K562 treated with DMSO at 1 percent for 48 hours (cell line): ENCODE results near the gene SLC9B1. TPM values are rescaled to one million over a fixed set of nuclear protein-coding genes. Genes with fewer than 3 reads are reported as not detected.

Source experiments
- total RNA-seq: library from RNA; unstranded; fragments of 300-600 nt; gene quantifications from 2 replicates; pipeline ENCODE4 v1.2.3, GENCODE V29; 2022; ENCODE audit warnings: low replicate concordance; ENCODE audit errors: extremely low read depth

SLC9B1 gene
- total RNA-seq: not detected in 2 replicates

DNA sequence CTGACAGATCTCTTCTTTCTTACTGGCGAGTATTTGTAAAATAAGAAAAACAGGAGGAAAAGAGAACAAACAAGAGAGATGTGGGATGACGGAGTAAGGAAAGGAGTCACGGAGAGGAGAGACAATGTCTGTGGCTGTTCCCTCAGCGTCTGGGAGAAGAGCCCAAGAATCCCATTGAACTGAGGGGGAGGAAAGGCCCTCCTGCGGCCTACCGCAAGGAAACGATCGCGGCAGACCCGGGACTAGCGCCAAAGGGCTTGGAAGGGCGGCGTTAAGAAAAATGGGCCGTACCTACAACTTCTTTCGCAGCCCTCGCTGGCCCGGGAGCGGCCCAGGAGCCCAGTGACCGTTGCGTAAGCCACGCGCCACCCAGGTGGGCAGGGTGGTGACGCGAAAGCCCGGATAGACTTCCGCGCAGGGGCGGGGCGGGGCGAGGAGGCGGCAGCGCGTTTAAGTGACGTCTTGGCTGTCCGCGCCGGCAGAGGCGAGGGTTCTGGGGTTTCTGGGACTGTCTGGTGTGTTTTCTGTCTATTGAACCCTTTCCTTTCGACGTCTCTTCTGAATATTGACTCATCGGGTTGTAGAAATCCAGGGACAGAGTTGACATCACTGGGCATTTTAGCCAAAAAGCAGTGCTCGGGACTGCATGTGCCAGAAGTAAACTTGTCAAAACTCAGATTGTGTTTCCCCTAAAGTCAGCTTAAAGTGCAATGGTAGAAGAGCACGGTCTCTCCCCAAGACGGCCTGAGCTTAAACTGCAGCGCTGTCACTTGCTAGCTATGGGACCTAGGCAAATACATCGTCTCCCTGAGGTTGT, at the start of gene SLC9B1:
TSS of gene SLC9B1 (minus strand) at position 398 of the 817 bp plus-strand sequence. CDS start 27,994 bp downstream, outside the sequence.

DNA sequence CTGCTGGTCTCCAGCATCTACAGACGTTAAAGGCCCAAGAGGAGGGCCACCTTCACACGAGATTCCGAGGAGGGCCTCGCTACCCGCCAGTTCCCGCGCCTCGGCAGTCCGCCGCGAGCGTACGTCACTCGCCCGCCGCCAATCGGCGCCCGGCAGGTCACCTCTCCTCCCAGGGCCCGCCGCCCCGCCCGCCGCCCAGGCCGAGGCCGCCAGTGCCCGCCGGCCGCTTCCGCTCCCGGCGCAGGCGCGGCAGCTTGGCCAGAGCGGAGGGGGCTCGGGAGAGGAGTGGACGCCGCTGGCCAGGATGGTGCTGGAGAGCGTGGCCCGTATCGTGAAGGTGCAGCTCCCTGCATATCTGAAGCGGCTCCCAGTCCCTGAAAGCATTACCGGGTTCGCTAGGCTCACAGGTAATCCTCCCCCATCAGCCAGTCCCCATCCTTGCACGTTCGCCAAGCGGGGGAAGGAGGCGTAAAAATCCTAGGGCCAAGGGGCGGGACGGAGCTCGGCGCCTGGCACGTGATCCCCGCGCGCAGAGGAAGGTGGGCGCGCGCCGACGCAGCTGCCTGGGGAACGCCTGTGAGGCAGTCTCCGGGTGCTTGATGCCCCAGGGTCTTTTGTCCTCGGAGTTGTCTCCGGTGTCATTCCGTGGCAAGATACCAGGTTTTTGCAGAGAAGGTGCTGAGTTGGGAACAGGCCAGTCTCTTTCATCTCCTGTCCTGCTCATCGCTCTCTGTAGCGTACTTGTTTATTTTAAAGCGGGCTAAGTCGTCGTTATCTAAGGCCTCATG, 150.5 kb downstream of the SLC9B1 start, which contains the start of gene CISD2:
TSS of gene CISD2 (plus strand) at position 212 of the 788 bp plus-strand sequence. CDS start at position 305, 93 bp downstream.

Other genes starting within 250 kb of the SLC9B1 start
- not detected in 2 replicates for gene UBE2D3, start 192.2 kb downstream of the SLC9B1 start, total RNA-seq
- not detected in 2 replicates for gene CISD2, start 150.7 kb downstream of the SLC9B1 start, total RNA-seq
- gene SLC9B2, start 57.1 kb upstream of the SLC9B1 start, total RNA-seq: not detected in 2 replicates
- not detected in 2 replicates for gene BDH2, start 80.1 kb upstream of the SLC9B1 start, total RNA-seq
- gene CENPE, start 178.6 kb upstream of the SLC9B1 start, total RNA-seq: not detected in 2 replicates